Measurements from ENCODE around the gene TERB1. TPM values are rescaled to one million over a fixed set of nuclear protein-coding genes. Genes with fewer than 3 reads are reported as not detected.

The TERB1 gene, protein sequence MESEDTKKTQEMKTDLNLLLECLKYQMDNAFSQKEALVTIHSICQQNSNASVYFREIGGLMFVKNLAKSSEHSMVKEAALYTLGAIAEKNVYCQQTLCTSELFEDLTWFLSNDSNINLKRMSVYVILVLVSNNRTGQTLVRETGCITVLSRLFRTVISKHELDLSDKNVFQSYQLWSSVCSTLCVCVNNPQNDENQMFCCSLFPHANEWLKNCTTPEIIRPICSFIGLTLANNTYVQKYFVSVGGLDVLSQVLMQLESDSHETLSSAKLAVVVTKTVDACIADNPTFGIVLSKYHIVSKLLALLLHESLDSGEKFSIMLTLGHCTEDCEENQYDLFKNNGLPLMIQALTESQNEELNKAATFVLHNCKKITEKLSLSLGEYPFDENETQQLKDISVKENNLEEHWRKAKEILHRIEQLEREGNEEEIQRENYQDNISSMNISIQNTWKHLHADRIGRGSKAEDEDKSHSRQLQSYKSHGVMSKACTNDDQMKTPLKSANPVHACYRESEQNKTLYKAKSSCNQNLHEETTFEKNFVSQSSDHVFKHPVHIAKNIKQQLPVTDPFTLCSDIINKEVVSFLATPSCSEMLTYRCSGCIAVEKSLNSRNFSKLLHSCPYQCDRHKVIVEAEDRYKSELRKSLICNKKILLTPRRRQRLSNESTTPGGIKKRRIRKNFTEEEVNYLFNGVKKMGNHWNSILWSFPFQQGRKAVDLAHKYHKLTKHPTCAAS
- under 0.01 TPM in 1 of 2 replicates, not detected in the other for total RNA-seq

- no peak for DNase-seq (ENCODE audit: low read depth in 2 of 2)
Observed at GRCh38 chr16:66801320-66802105, at the start of gene TERB1. TERB1 (minus strand) TSS chr16:66801584; CDS start chr16:66796798, 4,786 bp downstream.

GRCh38 chr16:66850115-66850815 lies 48.9 kb upstream of the TERB1 start:
- no peak for DNase-seq (ENCODE audit: low read depth in 2 of 2)

DNA sequence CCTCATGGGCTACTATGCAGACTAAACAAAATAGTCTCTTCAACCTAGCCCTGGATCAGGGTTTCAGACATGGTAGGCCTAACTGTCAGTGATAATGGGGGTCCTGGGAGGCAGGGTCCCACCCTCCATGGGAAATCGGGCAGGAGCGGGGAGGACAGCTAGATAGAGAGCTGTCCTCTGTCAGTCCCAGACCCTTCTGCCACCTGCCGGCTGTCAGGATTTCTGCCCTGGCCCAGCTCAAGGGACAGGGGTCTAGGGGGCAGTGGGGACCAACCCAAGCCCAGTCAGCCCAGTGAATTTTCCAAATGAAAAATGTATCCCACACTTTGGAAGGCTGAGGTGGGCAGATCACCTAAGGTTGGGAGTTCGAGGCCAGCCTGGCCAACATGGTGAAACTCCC lies 48.2 kb upstream of the TERB1 start:
- DNase-seq (ENCODE audit: low read depth in 2 of 2): no peak

DNA sequence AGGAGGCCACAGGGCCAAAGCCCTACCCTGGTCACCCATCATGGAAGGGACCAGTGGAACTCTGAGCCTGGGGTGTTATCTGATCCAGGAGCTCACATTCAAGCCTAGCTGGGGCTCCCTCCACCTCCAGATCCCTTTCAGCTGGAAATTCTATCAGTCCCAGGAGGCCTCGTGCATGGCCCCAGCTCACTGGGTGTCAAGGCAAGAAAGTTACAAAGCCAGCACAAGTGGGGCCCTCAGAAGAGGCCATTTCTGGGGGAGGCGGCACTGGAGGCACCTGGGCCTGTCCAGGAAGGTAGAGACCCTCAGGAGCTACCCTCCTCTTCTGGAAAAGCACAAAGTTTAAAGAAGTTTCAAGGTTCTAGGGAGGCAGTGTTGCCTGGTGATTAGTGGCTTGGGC lies 47.6 kb upstream of the TERB1 start:
- DNase-seq (ENCODE audit: low read depth in 2 of 2): no peak

GRCh38 chr16:66848172-66848571 lies 46.8 kb upstream of the TERB1 start:
- no peak for DNase-seq (ENCODE audit: low read depth in 2 of 2)

- DNase-seq (ENCODE audit: low read depth in 2 of 2): no peak
Observed at GRCh38 chr16:66847533-66848067, 46.2 kb upstream of the TERB1 start.

DNA sequence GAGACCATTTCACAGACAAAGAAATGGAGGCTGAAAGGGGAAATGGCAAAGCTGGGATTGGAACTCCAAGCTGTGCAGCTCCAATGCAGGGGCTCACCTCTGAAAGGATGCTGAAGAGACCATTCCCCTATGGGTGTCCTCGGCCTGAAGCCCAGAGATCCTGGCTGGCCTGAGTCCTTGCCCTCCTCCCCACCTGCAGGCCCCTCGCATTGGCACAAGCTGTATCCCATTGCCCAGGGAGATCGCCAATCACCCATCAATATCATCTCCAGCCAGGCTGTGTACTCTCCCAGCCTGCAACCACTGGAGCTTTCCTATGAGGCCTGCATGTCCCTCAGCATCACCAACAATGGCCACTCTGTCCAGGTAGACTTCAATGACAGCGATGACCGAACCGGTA lies 45.4 kb upstream of the TERB1 start:
- DNase-seq (ENCODE audit: low read depth in 2 of 2): no peak

DNA sequence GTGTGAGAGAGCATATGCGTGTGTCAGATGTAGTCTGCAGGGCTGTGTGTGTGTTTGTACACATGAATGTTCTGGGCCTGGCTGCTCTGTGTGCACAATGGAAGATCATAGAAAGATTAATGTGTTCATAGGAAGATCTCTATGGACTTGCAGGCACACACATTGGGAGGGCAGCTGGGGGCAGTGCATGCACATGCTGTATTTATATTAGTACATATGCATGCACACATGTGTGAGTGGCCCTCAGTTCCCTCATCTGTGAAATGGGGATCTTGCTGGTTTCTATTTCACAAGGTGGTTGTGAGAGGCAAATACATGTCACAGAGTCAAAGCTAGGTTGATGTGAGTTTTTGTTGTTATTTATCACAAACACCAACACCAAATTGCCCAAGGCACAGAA lies 44.9 kb upstream of the TERB1 start:
- DNase-seq (ENCODE audit: low read depth in 2 of 2): no peak

GRCh38 chr16:66845791-66846221 lies 44.4 kb upstream of the TERB1 start:
- no peak for DNase-seq (ENCODE audit: low read depth in 2 of 2)

GRCh38 chr16:66845080-66845410 lies 43.7 kb upstream of the TERB1 start:
- no peak for DNase-seq (ENCODE audit: low read depth in 2 of 2)

DNA sequence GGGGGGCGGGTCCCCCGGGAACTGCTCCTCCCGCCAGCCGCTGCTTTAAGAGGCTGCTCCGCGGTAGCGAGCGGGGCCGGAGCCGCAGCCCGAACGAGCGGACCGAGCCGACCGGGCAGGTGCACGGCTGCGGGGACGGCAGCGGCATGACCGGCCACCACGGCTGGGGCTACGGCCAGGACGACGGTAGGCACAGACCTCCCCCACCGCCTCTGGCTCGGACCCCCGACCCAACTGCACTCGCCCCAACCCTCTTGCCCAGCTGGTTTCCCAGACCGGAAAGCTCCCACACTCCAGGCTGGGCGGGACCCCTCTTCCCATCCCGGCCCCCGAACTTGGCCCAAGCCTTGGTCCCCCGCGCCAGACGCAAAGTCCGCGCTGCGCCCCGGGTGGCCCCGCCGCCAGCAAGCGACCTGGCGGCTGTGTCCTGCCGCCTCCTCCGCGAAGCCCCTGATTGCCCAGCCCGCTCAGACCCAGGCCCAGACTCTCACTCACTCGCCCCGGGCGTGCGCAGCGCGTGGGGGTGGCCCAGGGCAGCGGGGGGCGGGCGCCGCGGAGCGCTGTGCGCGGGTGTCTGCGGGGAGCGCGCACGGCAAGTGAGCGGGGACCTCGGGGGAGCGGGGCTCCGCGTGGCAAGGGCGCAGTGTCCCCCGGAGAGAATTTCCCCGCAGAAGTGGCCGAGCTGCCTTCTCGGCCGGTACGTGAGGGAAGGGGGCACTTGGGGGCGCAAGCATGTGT lies 43.1 kb upstream of the TERB1 start, which contains the start of gene CA7:
CA7 (plus strand) TSS at position 73 of the 738 bp plus-strand sequence; CDS start at position 147, 74 bp downstream.
- no peak for DNase-seq (ENCODE audit: low read depth in 2 of 2)

GRCh38 chr16:66844009-66844341 lies 42.6 kb upstream of the TERB1 start:
- DNase-seq (ENCODE audit: low read depth in 2 of 2): no peak

GRCh38 chr16:66843191-66843590 lies 41.8 kb upstream of the TERB1 start:
- DNase-seq (ENCODE audit: low read depth in 2 of 2): no peak

DNA sequence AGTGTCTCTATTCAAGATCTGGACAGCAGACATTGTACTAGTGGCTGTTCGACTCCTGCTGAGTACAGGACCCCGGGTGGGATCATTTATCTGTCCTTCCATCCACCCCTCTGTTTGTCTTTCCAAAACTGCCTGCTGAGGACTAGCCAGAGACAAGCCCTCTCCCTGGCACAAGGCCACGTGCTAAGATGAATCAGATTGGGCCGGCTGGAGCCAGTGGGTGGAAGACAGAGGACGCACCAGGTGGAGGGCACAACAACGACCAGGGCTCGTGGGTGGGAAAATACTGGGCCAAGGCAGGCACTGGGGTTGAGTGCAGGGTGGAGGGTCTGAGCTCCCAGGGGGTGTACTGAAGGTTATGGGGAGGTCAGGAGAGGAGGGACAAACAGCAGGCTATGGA lies 41.4 kb upstream of the TERB1 start:
- DNase-seq (ENCODE audit: low read depth in 2 of 2): no peak

DNA sequence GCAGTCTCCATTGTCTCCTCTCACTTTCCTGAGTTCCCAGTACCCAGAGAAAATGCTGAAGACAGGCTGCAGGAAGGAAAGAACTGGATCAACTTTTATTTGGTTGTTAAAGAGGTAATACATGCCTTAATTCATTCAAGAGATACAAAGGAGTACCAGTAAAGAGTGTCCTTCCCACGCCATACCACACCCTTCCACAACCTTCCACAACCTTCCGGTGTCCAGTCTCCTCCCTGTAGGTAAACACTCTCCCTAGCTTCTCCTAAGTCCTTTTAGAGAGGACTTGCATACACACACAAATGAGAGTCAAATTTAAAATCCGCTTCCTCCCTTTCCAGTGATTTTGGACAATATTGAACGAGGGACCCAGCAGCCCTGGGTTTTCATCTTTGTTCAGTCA lies 40.0 kb upstream of the TERB1 start:
- no peak for DNase-seq (ENCODE audit: low read depth in 2 of 2)

DNA sequence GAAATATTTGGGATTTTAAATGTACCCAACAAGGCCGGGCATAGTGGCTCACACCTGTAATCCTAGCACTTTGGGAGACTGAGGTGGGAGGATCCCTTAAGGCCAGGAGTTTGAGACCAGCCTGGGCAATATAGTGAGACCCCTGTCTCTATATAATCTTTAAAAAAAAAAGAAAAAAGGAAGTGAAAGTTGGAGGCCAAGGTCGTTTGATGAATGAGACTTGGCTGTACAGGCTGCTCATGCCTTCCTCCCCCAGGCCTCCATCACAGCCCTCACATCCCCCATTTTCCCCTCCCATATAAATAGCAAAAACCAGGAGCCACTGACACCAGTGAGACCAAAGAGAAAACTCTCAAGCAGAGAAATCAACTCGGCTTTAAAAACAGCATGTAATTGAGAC lies 39.5 kb upstream of the TERB1 start:
- no peak for DNase-seq (ENCODE audit: low read depth in 2 of 2)

DNA sequence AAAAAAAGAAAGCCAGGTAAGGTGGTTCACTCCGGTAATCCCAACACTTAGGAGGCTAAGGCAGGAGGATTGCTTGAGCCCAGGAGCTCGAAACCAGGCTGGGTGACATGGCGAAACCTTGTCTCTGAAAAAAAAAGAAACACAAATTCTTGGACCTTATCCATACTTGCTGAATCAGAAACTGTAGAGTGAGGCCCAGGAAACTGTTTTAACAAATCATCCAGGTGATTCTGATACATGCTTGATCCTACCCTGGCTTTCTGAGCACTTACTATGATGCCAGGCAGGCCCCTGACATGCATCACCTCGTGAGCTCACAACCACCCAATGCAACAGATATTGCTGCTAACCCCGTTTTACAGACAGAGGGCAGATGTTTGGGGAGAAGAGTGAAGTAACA lies 33.4 kb upstream of the TERB1 start:
- no peak for DNase-seq (ENCODE audit: low read depth in 2 of 2)

GRCh38 chr16:66832661-66833305 lies 31.4 kb upstream of the TERB1 start:
- no peak for DNase-seq (ENCODE audit: low read depth in 2 of 2)

DNA sequence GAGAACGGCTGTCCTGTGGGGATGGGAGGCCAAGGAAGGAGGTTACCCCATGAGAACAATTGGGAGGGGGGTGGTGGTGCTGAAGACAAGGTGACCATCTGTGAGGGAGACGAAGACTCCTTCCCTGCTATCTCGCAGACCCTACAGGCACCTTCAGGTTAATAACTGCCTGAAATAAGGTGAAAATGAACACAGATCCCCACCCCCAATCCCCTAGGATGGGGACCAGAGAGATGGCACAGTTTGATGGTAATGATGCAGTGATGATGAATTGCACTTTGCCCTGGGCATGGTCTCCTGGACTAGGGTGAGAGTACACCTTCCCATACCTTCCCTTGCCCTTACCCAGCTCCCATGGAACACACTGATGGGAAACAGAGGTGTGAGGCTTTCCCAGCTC lies 30.8 kb upstream of the TERB1 start:
- no peak for DNase-seq (ENCODE audit: low read depth in 2 of 2)
